ENCODE data around the gene KIF21A. TPM values are rescaled to one million over a fixed set of nuclear protein-coding genes. Genes with fewer than 3 reads are reported as not detected.

KIF21A gene
- polyA plus RNA-seq, 1 donor from 2014 or later = 130 TPM

DNA sequence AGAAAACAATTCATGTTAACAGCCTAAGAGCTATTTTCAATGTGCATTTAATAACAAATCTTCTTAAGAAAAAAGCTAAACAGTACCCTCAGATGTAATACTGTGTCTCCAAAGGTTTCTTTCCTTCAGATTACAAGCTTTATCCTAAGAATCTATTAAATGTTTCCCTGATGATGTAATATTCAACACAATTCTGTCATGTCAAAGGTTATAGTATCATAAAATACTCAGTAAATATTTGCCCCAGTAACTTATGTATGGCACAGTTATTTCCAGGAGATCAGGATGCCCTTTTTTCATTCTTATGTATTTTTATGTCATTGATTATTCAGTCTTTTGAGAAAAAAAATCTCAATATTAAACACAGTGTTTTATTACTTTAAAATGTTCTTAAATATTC, 128.4 kb downstream of the KIF21A start:
- H3K27me3 ChIP-seq (ENCODE audit: insufficient read depth, low read depth, low read length) = no peaks in the 10 kb centered on the region
- H3K4me2 ChIP-seq (ENCODE audit: low read length) = no peak overlapping the region
- H3F3A ChIP-seq (ENCODE audit: insufficient read depth, low read length, poor library complexity, severe bottlenecking) = no peaks in the 10 kb centered on the region
- H3K9ac ChIP-seq (ENCODE audit: low read length) = no peak overlapping the region
- H2AFZ ChIP-seq (ENCODE audit: low read depth, low read length) = no peak overlapping the region
- no peaks in the 10 kb centered on the region for H3K79me2 ChIP-seq (replicated peaks; ENCODE audit: insufficient read depth, low read length)
- H4K20me1 ChIP-seq (ENCODE audit: insufficient read depth) = no peaks in the 10 kb centered on the region
- no peaks in the 10 kb centered on the region for H3K9me2 ChIP-seq (ENCODE audit: insufficient read depth, low read length)
- H3K27ac ChIP-seq (ENCODE audit: low read length) = no peak overlapping the region
- TF ChIP-seq RAD21 (conservative IDR thresholded peaks at IDR 0.05) = no peak
- TF ChIP-seq REST (IDR thresholded peaks at IDR 0.05; ENCODE audit: borderline replicate concordance) = no peak
- TF ChIP-seq CTCF (IDR thresholded peaks at IDR 0.05; ENCODE audit: poor library complexity, severe bottlenecking) = no peak
- TF ChIP-seq TAF1 (IDR thresholded peaks at IDR 0.05; ENCODE audit: low read depth) = no peak
- no peak for TF ChIP-seq POLR2AphosphoS5 (IDR thresholded peaks at IDR 0.05)
- TF ChIP-seq MXI1 (conservative IDR thresholded peaks at IDR 0.05; ENCODE audit: poor library complexity, severe bottlenecking) = no peak
- TF ChIP-seq SMC3 (conservative IDR thresholded peaks at IDR 0.05; ENCODE audit: poor library complexity) = no peak
- no peak for TF ChIP-seq EZH2 (IDR thresholded peaks at IDR 0.05; ENCODE audit: borderline replicate concordance, insufficient read depth, low read length, poor library complexity, severe bottlenecking)
- no peak for TF ChIP-seq EP300 (conservative IDR thresholded peaks at IDR 0.05; ENCODE audit: poor library complexity, severe bottlenecking)
- no peaks in the 10 kb centered on the region for H3K36me3 ChIP-seq (ENCODE audit: insufficient read depth, low read length)
- H3K9me3 ChIP-seq (ENCODE audit: low read length) = no peaks in the 10 kb centered on the region
- no peak overlapping the region for H3K4me3 ChIP-seq (ENCODE audit: low read length)

- H3K4me2 ChIP-seq (ENCODE audit: low read length) = no peak overlapping the region
- H4K20me1 ChIP-seq (ENCODE audit: insufficient read depth) = no peaks in the 10 kb centered on the region
- no peak overlapping the region for H3K27ac ChIP-seq (ENCODE audit: low read length)
- H3K9me3 ChIP-seq (ENCODE audit: low read length) = no peaks in the 10 kb centered on the region
- H3K4me3 ChIP-seq (ENCODE audit: low read length) = no peak overlapping the region
- no peak overlapping the region for H3K9ac ChIP-seq (ENCODE audit: low read length)
- H3F3A ChIP-seq (ENCODE audit: insufficient read depth, low read length, poor library complexity, severe bottlenecking) = no peaks in the 10 kb centered on the region
- no peaks in the 10 kb centered on the region for H3K79me2 ChIP-seq (replicated peaks; ENCODE audit: insufficient read depth, low read length)
- no peak for TF ChIP-seq REST (IDR thresholded peaks at IDR 0.05; ENCODE audit: borderline replicate concordance)
- no peak for TF ChIP-seq SMC3 (conservative IDR thresholded peaks at IDR 0.05; ENCODE audit: poor library complexity)
- TF ChIP-seq TAF1 (IDR thresholded peaks at IDR 0.05; ENCODE audit: low read depth) = no peak
- no peak for TF ChIP-seq RAD21 (conservative IDR thresholded peaks at IDR 0.05)
- TF ChIP-seq CTCF (IDR thresholded peaks at IDR 0.05; ENCODE audit: poor library complexity, severe bottlenecking) = no peak
- H2AFZ ChIP-seq (ENCODE audit: low read depth, low read length) = no peak overlapping the region
- H3K27me3 ChIP-seq (ENCODE audit: insufficient read depth, low read depth, low read length) = no peaks in the 10 kb centered on the region
- H3K9me2 ChIP-seq (ENCODE audit: insufficient read depth, low read length) = no peaks in the 10 kb centered on the region
- H3K36me3 ChIP-seq (ENCODE audit: insufficient read depth, low read length) = peaks cover 6% of the 10 kb centered on the region
These were observed 133.4 kb downstream of the KIF21A start for GRCh38 chr12:39309516-39309915.

All from neural cell (in vitro differentiated cells).